ENCODE measurements around the gene HK2. TPM values are rescaled to one million over a fixed set of nuclear protein-coding genes. Genes with fewer than 3 reads are reported as not detected.

Gene HK2
- total and polyA plus RNA-seq, 8 donors = 4.8 to 45.2 (median 12.3) TPM

DNA sequence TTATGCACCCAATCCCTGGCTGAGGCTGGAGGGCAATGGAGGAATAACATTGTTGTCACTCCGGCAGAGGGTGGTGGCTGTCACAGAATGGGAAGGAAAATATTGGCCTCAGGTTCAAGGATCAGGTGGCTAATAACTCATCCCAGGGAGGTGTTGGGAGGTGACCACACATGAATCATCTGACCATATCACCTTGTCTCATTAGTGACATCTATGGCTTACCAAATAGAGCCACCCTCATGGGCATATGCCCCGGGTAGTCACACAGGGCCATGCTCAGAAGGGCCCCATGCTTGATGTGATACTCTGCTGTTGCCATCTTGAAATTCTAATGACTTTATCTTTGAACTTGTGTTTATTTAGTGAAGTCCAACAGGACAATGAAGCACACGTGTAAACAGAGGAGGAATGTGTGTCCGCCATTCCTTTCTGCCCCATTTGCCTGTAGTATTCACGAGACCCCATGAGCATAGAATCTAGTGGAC lies 27.5 kb upstream of the HK2 start:
- no peaks in the 10 kb centered on the region for H3K9me3 ChIP-seq
- no peak for DNase-seq
- WGBS, 5 donors = 84 to 90% (median 85%) methylated on average over 5 of the region's 5 CpGs
- H3K4me3 ChIP-seq = no peak overlapping the region
- no peaks in the 10 kb centered on the region for H3K27me3 ChIP-seq
- H3K4me1 ChIP-seq = no peaks in the 10 kb centered on the region
- intact Hi-C loops (cut with DNase I; ENCODE audit: low total_unique reads) = no loop called here
- TF ChIP-seq, protein P1, sequence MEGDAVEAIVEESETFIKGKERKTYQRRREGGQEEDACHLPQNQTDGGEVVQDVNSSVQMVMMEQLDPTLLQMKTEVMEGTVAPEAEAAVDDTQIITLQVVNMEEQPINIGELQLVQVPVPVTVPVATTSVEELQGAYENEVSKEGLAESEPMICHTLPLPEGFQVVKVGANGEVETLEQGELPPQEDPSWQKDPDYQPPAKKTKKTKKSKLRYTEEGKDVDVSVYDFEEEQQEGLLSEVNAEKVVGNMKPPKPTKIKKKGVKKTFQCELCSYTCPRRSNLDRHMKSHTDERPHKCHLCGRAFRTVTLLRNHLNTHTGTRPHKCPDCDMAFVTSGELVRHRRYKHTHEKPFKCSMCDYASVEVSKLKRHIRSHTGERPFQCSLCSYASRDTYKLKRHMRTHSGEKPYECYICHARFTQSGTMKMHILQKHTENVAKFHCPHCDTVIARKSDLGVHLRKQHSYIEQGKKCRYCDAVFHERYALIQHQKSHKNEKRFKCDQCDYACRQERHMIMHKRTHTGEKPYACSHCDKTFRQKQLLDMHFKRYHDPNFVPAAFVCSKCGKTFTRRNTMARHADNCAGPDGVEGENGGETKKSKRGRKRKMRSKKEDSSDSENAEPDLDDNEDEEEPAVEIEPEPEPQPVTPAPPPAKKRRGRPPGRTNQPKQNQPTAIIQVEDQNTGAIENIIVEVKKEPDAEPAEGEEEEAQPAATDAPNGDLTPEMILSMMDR (IDR thresholded peaks at IDR 0.05) = no peak
- TF ChIP-seq POLR2A (IDR thresholded peaks at IDR 0.05) (no peak), POLR2AphosphoS5 (IDR thresholded peaks at IDR 0.05) (no peak), EP300 (IDR thresholded peaks at IDR 0.05) (no peak)
- H3K36me3 ChIP-seq = no peaks in the 10 kb centered on the region
- H3K27ac ChIP-seq = no peak overlapping the region

- DNase-seq = no peak
- Histone ChIP-seq H3K27me3 (no peaks in the 10 kb centered on the region), H3K36me3 (no peaks in the 10 kb centered on the region), H3K9me3 (no peaks in the 10 kb centered on the region), H3K4me3 (no peak overlapping the region), H3K4me1 (no peaks in the 10 kb centered on the region), H3K27ac (no peak overlapping the region)
- WGBS, 5 donors = 81 to 92% (median 92%) methylated on average over 6 of the region's 6 CpGs
- intact Hi-C loops (cut with DNase I; ENCODE audit: low total_unique reads) = no loop called here
- no peak for TF ChIP-seq POLR2A (IDR thresholded peaks at IDR 0.05)
- no peak for TF ChIP-seq POLR2AphosphoS5 (IDR thresholded peaks at IDR 0.05)
- TF ChIP-seq, protein P1 (IDR thresholded peaks at IDR 0.05) = no peak
- no peak for TF ChIP-seq EP300 (IDR thresholded peaks at IDR 0.05)
Measured at GRCh38 chr2:74806920-74807319, 27.0 kb upstream of the HK2 start.

- H3K9me3 ChIP-seq = no peaks in the 10 kb centered on the region
- intact Hi-C loops (cut with DNase I; ENCODE audit: low total_unique reads) = loop anchor here (10.0 kb wide), 1 partner anchor 88 kb away; no protein-coding TSS in a partner anchor
- no peaks in the 10 kb centered on the region for H3K27me3 ChIP-seq
- TF ChIP-seq, protein P1 (IDR thresholded peaks at IDR 0.05) = no peak
- TF ChIP-seq POLR2AphosphoS5 (IDR thresholded peaks at IDR 0.05) = no peak
- no peak for TF ChIP-seq POLR2A (IDR thresholded peaks at IDR 0.05)
- no peak for TF ChIP-seq EP300 (IDR thresholded peaks at IDR 0.05)
- 54 to 67% (median 61%) methylated on average over 7 of the region's 7 CpGs for WGBS, 5 donors
- peaks cover 0 to 9% (median 4%) of the 10 kb centered on the region in 4 donors for H3K4me1 ChIP-seq
- no peak overlapping the region for H3K27ac ChIP-seq
- no peak for DNase-seq
- H3K4me3 ChIP-seq = no peak overlapping the region
- H3K36me3 ChIP-seq = no peaks in the 10 kb centered on the region
Measured at GRCh38 chr2:74812787-74813590, 20.9 kb upstream of the HK2 start.

- Histone ChIP-seq H3K9me3 (no peaks in the 10 kb centered on the region), H3K4me3 (no peak overlapping the region), H3K4me1 (peaks cover 0 to 9% (median 4%) of the 10 kb centered on the region in 4 donors), H3K27me3 (no peaks in the 10 kb centered on the region), H3K27ac (no peak overlapping the region), H3K36me3 (no peaks in the 10 kb centered on the region)
- TF ChIP-seq EP300 (IDR thresholded peaks at IDR 0.05) = no peak
- WGBS, 5 donors = 50 to 69% (median 63%) methylated on average over 2 of the region's 2 CpGs
- intact Hi-C loops (cut with DNase I; ENCODE audit: low total_unique reads) = loop anchor here (10.0 kb wide), 1 partner anchor 89 kb away; no protein-coding TSS in a partner anchor
- DNase-seq = no peak
Measured at GRCh38 chr2:74814102-74814501, 19.8 kb upstream of the HK2 start.

GRCh38 chr2:74815941-74816340 lies 18.0 kb upstream of the HK2 start:
- no peaks in the 10 kb centered on the region for H3K27me3 ChIP-seq
- H3K4me1 ChIP-seq = peaks cover 0 to 9% (median 4%) of the 10 kb centered on the region in 4 donors
- 75 to 100% (median 86%) methylated on average over 1 of the region's 1 CpG for WGBS, 5 donors
- H3K27ac ChIP-seq = no peak overlapping the region
- no peak overlapping the region for H3K4me3 ChIP-seq
- no peaks in the 10 kb centered on the region for H3K9me3 ChIP-seq
- no peaks in the 10 kb centered on the region for H3K36me3 ChIP-seq
- no peak for DNase-seq
- no peak for TF ChIP-seq EP300 (IDR thresholded peaks at IDR 0.05)
- TF ChIP-seq, protein P1 (IDR thresholded peaks at IDR 0.05) = no peak
- TF ChIP-seq POLR2AphosphoS5 (IDR thresholded peaks at IDR 0.05) = no peak
- no peak for TF ChIP-seq POLR2A (IDR thresholded peaks at IDR 0.05)
- intact Hi-C loops (cut with DNase I; ENCODE audit: low total_unique reads) = loop anchor here (10.0 kb wide), 1 partner anchor 91 kb away; no protein-coding TSS in a partner anchor
